WTC11 (cell line): Measurements from ENCODE around the gene SLC38A6.

Experiments used
- CREB1 ChIP-seq: sonication (generic); formaldehyde crosslinking; IDR thresholded peaks from 2 replicates; pipeline ENCODE4 v1.8.0; 2023; ENCODE audit warnings: mild to moderate bottlenecking, missing genetic modification reagents
- FOXK1 ChIP-seq: sonication (generic); formaldehyde crosslinking; IDR thresholded peaks from 2 replicates; pipeline ENCODE4 v1.8.0; 2022; ENCODE audit warnings: mild to moderate bottlenecking, moderate library complexity, missing genetic modification reagents
- GABPB1 ChIP-seq: sonication (generic); formaldehyde crosslinking; IDR thresholded peaks from 2 replicates; pipeline ENCODE4 v1.8.1; 2023; ENCODE audit warnings: mild to moderate bottlenecking, missing genetic modification reagents
- IRF2 ChIP-seq: sonication (generic); formaldehyde crosslinking; IDR thresholded peaks from 2 replicates; pipeline ENCODE4 v1.8.0; 2022; ENCODE audit warnings: low read depth, missing genetic modification reagents, borderline replicate concordance
- NFE2L1 ChIP-seq: sonication (generic); formaldehyde crosslinking; IDR thresholded peaks from 2 replicates; pipeline ENCODE4 v1.8.1; 2023; ENCODE audit warnings: missing genetic modification reagents
- NR2C2 ChIP-seq: sonication (generic); formaldehyde crosslinking; IDR thresholded peaks from 2 replicates; pipeline ENCODE4 v1.8.0; 2022; ENCODE audit warnings: mild to moderate bottlenecking, missing genetic modification reagents
- TEAD4 ChIP-seq: sonication (generic); formaldehyde crosslinking; IDR thresholded peaks from 2 replicates; pipeline ENCODE4 v1.8.0; 2022; ENCODE audit warnings: mild to moderate bottlenecking, missing genetic modification reagents
- ZNF232 ChIP-seq: sonication (generic); formaldehyde crosslinking; IDR thresholded peaks from 2 replicates; pipeline ENCODE4 v1.8.0; 2022; ENCODE audit warnings: mild to moderate bottlenecking, missing genetic modification reagents
- ZNF416 ChIP-seq: fragments of 250-450 bp; sonication (Bioruptor Pico); IDR thresholded peaks from 2 replicates; pipeline ENCODE4 v1.9.0; 2021; ENCODE audit warnings: mild to moderate bottlenecking, inconsistent platforms
- TF ChIP-seq, protein P1 (sequence below): fragments of 200-600 bp; IDR thresholded peaks from 2 replicates; pipeline ENCODE4 v1.8.0; 2022; ENCODE audit warnings: antibody characterized with exemption
- TF ChIP-seq, protein P2 (sequence below): sonication (generic); formaldehyde crosslinking; IDR thresholded peaks from 2 replicates; pipeline ENCODE4 v1.8.1; 2023; ENCODE audit warnings: mild to moderate bottlenecking, missing genetic modification reagents

DNA sequence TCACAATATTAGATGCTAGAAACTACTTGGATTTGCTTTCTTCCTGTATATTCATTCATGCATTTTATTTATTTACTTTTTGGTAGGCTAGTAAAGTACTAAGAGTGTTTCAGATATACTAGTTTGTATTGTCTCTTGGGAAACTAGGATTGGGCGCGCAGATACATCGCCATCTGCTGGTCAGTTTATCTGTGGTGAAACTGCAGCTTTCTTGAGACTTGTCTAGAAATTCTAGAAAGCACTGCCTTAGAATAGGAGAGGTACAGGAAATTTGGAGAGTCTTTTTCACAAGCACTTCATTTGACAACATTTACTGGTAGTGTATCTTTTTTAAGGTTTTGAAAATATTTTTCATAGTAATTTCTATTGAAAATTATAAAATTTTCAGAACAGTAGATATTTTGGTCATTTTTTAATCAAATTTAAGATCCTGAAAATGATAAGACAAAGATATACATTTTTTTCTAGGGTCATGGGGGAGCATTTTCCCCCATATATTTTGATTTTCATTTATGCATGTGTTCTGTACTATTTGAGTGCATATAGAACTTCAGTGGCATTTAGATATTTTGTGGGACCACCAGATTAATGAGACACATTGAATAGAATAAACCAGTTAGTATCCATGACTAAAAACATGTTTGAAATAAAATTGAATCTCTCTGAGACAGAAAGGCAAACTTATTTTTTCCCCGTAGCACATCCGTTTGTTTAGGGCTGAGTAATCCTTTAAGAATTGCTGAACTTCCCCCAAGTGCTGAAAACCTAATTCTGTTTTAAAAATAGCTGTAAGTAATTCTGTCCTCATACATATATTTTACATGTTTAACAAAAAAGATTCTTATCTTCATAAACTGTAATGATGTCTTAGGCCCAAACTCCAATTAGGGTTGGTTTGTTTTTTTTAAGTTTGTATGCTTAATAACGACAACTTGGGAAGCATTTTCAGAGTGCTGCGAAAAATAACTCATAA, 44.5 kb downstream of the SLC38A6 start:
- TF ChIP-seq, protein P1, sequence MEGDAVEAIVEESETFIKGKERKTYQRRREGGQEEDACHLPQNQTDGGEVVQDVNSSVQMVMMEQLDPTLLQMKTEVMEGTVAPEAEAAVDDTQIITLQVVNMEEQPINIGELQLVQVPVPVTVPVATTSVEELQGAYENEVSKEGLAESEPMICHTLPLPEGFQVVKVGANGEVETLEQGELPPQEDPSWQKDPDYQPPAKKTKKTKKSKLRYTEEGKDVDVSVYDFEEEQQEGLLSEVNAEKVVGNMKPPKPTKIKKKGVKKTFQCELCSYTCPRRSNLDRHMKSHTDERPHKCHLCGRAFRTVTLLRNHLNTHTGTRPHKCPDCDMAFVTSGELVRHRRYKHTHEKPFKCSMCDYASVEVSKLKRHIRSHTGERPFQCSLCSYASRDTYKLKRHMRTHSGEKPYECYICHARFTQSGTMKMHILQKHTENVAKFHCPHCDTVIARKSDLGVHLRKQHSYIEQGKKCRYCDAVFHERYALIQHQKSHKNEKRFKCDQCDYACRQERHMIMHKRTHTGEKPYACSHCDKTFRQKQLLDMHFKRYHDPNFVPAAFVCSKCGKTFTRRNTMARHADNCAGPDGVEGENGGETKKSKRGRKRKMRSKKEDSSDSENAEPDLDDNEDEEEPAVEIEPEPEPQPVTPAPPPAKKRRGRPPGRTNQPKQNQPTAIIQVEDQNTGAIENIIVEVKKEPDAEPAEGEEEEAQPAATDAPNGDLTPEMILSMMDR = peak; percentile 51
- no peak for TF ChIP-seq TEAD4
- no peak for TF ChIP-seq NFE2L1 (CRISPR knock-in tag)
- TF ChIP-seq IRF2 = no peak
- no peak for TF ChIP-seq CREB1 (CRISPR knock-in tag)
- no peak for TF ChIP-seq FOXK1
- TF ChIP-seq ZNF232 (CRISPR knock-in tag) = no peak
- no peak for TF ChIP-seq ZNF416 (CRISPR knock-in tag)
- TF ChIP-seq, protein P2, sequence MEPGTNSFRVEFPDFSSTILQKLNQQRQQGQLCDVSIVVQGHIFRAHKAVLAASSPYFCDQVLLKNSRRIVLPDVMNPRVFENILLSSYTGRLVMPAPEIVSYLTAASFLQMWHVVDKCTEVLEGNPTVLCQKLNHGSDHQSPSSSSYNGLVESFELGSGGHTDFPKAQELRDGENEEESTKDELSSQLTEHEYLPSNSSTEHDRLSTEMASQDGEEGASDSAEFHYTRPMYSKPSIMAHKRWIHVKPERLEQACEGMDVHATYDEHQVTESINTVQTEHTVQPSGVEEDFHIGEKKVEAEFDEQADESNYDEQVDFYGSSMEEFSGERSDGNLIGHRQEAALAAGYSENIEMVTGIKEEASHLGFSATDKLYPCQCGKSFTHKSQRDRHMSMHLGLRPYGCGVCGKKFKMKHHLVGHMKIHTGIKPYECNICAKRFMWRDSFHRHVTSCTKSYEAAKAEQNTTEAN (CRISPR knock-in tag) = no peak
- no peak for TF ChIP-seq GABPB1 (CRISPR knock-in tag)
- TF ChIP-seq NR2C2 = no peak
